Activated naive CD8-positive, alpha-beta T cell treated with anti-CD3 and anti-CD28 coated beads, Interleukin-2, amount 50 U/mL, for 24 hours (primary cell): ENCODE results near the gene PHLPP2.

ENCODE experiments used
- ATAC-seq: fragments of 150-1000 bp; cut with Tn5 transposase; one replicate; pipeline ENCODE4 v1.10.0; 2021
- DNase-seq: peaks from one replicate; pipeline ENCODE4 v3.0.0; 2021
- H3K27ac Mint-ChIP-seq: one replicate; pipeline ENCODE4 v1.8.0; 2021; ENCODE audit warnings: mild to moderate bottlenecking, mixed read lengths
- H3K27me3 Mint-ChIP-seq: one replicate; pipeline ENCODE4 v1.8.0; 2021; ENCODE audit warnings: mixed read lengths
- H3K36me3 Mint-ChIP-seq: one replicate; pipeline ENCODE4 v1.8.0; 2021; ENCODE audit warnings: low read depth, mixed read lengths
- H3K4me1 Mint-ChIP-seq: one replicate; pipeline ENCODE4 v1.8.0; 2021; ENCODE audit warnings: mixed read lengths
- H3K4me3 Mint-ChIP-seq: one replicate; pipeline ENCODE4 v1.8.0; 2021; ENCODE audit warnings: mild to moderate bottlenecking, moderate library complexity, mixed read lengths
- H3K9me3 Mint-ChIP-seq: one replicate; pipeline ENCODE4 v1.8.0; 2021; ENCODE audit warnings: mixed read lengths

Gene PHLPP2

DNA sequence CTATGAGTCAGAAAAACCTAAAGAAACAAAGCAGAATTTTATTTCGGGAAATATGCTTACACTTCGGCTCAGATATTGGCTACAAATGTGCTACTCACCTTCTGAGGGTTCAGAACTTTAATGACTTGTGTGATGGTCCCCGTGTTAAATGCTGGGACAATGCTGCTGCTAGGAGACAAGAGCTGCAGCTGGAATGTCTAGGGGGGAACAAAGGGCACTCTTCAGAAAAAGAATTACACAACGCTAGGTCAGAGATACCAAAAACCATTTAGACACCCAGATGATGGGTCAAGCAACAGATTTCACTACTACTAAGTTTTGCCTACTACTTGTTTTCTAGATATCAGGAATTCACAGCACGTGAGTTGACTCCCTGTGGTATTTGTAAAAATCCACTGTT is 10.0 kb upstream of the PHLPP2 start:
- H3K27me3 Mint-ChIP-seq, result no peaks in the 10 kb centered on the region
- H3K27ac Mint-ChIP-seq, result no peak overlapping the region
- no peaks in the 10 kb centered on the region for H3K9me3 Mint-ChIP-seq
- H3K36me3 Mint-ChIP-seq, result peaks cover 45% of the 10 kb centered on the region
- DNase-seq (no peak), ATAC-seq (no peak)
- no peak overlapping the region for H3K4me3 Mint-ChIP-seq
- H3K4me1 Mint-ChIP-seq, result peaks cover 4% of the 10 kb centered on the region

GRCh38 chr16:71732587-71732986 is 8.1 kb upstream of the PHLPP2 start:
- Mint-ChIP-seq H3K4me1 (peaks cover 5% of the 10 kb centered on the region), H3K27ac (peak overlapping the region; percentile 5), H3K9me3 (no peaks in the 10 kb centered on the region), H3K4me3 (no peak overlapping the region), H3K27me3 (no peaks in the 10 kb centered on the region), H3K36me3 (peaks cover 36% of the 10 kb centered on the region)
- no peak for DNase-seq
- no peak for ATAC-seq

- Mint-ChIP-seq H3K9me3 (no peaks in the 10 kb centered on the region), H3K27me3 (peaks cover 6% of the 10 kb centered on the region), H3K4me3 (no peak overlapping the region), H3K27ac (no peak overlapping the region), H3K36me3 (peaks cover 21% of the 10 kb centered on the region), H3K4me1 (peaks cover 16% of the 10 kb centered on the region)
- DNase-seq (no peak), ATAC-seq (no peak)
These were observed 3.2 kb upstream of the PHLPP2 start for GRCh38 chr16:71727551-71728324.

GRCh38 chr16:71726476-71727315 is 2.2 kb upstream of the PHLPP2 start:
- peaks cover 6% of the 10 kb centered on the region for H3K27me3 Mint-ChIP-seq
- H3K4me3 Mint-ChIP-seq, result no peak overlapping the region
- H3K36me3 Mint-ChIP-seq, result peaks cover 10% of the 10 kb centered on the region
- no peaks in the 10 kb centered on the region for H3K9me3 Mint-ChIP-seq
- H3K4me1 Mint-ChIP-seq, result peaks cover 25% of the 10 kb centered on the region
- ATAC-seq (no peak), DNase-seq (no peak)
- no peak overlapping the region for H3K27ac Mint-ChIP-seq

GRCh38 chr16:71723537-71724319 is 773 bp downstream of the PHLPP2 start:
- Mint-ChIP-seq H3K27ac (no peak overlapping the region), H3K9me3 (no peaks in the 10 kb centered on the region), H3K36me3 (no peaks in the 10 kb centered on the region), H3K27me3 (peaks cover 6% of the 10 kb centered on the region), H3K4me3 (peak overlapping the region; percentile 82), H3K4me1 (peaks cover 20% of the 10 kb centered on the region)
- DNase-seq (peak; percentile 84), ATAC-seq (peak; percentile 80)

- Mint-ChIP-seq H3K27me3 (peaks cover 6% of the 10 kb centered on the region), H3K27ac (peak overlapping the region; percentile 76), H3K36me3 (no peaks in the 10 kb centered on the region), H3K4me3 (peak overlapping the region; percentile 91), H3K4me1 (peaks cover 20% of the 10 kb centered on the region), H3K9me3 (no peaks in the 10 kb centered on the region)
- DNase-seq (peak; percentile 66), ATAC-seq (peak; percentile 60)
These were observed 1.5 kb downstream of the PHLPP2 start for GRCh38 chr16:71722801-71723536.

- Mint-ChIP-seq H3K36me3 (no peaks in the 10 kb centered on the region), H3K27me3 (peaks cover 6% of the 10 kb centered on the region), H3K9me3 (no peaks in the 10 kb centered on the region), H3K4me1 (peaks cover 18% of the 10 kb centered on the region), H3K4me3 (no peak overlapping the region), H3K27ac (no peak overlapping the region)
- ATAC-seq (no peak), DNase-seq (no peak)
These were observed 3.3 kb downstream of the PHLPP2 start for GRCh38 chr16:71721066-71721740.

GRCh38 chr16:71712501-71712900 is 12.0 kb downstream of the PHLPP2 start:
- Mint-ChIP-seq H3K27ac (no peak overlapping the region), H3K9me3 (no peaks in the 10 kb centered on the region), H3K4me1 (peaks cover 9% of the 10 kb centered on the region), H3K27me3 (no peaks in the 10 kb centered on the region), H3K4me3 (no peak overlapping the region), H3K36me3 (no peaks in the 10 kb centered on the region)
- DNase-seq (no peak), ATAC-seq (no peak)

DNA sequence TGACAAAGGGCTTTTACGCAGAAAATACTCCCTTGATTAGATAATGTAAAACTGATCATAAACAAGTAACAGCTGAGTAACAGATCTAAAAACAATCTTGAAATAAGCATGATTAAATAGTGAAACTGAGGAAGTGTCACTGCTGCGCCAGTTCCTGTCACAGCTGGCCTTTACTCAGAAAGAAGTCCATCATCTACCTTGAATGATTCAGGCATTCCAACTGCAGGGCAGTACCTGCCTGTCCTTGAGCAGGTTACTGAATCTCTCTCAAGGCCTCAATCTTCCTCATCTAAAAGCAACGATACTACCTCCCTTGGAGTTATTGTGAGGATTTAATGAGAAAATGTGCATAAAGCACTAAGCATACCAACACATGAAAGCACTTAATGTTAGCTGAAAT is 12.7 kb downstream of the PHLPP2 start:
- Mint-ChIP-seq H3K4me3 (no peak overlapping the region), H3K36me3 (no peaks in the 10 kb centered on the region), H3K9me3 (no peaks in the 10 kb centered on the region), H3K27me3 (no peaks in the 10 kb centered on the region), H3K27ac (no peak overlapping the region), H3K4me1 (peaks cover 9% of the 10 kb centered on the region)
- no peak for DNase-seq
- peak; percentile 33 for ATAC-seq

- Mint-ChIP-seq H3K27me3 (no peaks in the 10 kb centered on the region), H3K4me1 (peaks cover 9% of the 10 kb centered on the region), H3K27ac (no peak overlapping the region), H3K36me3 (no peaks in the 10 kb centered on the region), H3K9me3 (no peaks in the 10 kb centered on the region), H3K4me3 (no peak overlapping the region)
- DNase-seq, result no peak
- ATAC-seq, result no peak
These were observed 15.2 kb downstream of the PHLPP2 start for GRCh38 chr16:71709229-71709781.

- no peaks in the 10 kb centered on the region for H3K27me3 Mint-ChIP-seq
- no peak for ATAC-seq
- DNase-seq, result no peak
- no peaks in the 10 kb centered on the region for H3K9me3 Mint-ChIP-seq
- H3K27ac Mint-ChIP-seq, result no peak overlapping the region
- H3K4me1 Mint-ChIP-seq, result peaks cover 9% of the 10 kb centered on the region
- H3K36me3 Mint-ChIP-seq, result no peaks in the 10 kb centered on the region
- H3K4me3 Mint-ChIP-seq, result no peak overlapping the region
These were observed 15.8 kb downstream of the PHLPP2 start for GRCh38 chr16:71708696-71709095.

DNA sequence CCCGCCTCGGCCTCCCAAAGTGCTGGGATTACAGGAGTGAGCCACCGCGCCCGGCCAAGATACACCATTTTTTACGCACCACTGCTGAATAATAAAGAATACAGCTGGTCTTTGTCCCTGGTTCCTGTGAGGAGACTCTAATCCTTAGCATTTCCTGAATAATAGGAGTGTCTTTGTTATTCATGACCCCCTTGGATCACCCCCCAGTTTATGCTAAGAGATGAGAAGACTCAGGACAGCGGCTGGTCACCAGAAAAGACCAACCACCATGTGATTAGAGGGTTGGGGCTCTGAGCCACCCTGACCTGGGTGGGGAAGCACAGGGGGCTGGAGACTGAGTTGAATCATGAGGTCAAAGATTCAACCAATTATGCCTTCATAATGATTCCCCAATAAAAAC is 17.3 kb downstream of the PHLPP2 start:
- no peak for ATAC-seq
- no peak overlapping the region for H3K27ac Mint-ChIP-seq
- no peak overlapping the region for H3K4me3 Mint-ChIP-seq
- no peaks in the 10 kb centered on the region for H3K9me3 Mint-ChIP-seq
- H3K4me1 Mint-ChIP-seq, result peaks cover 9% of the 10 kb centered on the region
- no peaks in the 10 kb centered on the region for H3K27me3 Mint-ChIP-seq
- H3K36me3 Mint-ChIP-seq, result no peaks in the 10 kb centered on the region
- DNase-seq, result no peak

DNA sequence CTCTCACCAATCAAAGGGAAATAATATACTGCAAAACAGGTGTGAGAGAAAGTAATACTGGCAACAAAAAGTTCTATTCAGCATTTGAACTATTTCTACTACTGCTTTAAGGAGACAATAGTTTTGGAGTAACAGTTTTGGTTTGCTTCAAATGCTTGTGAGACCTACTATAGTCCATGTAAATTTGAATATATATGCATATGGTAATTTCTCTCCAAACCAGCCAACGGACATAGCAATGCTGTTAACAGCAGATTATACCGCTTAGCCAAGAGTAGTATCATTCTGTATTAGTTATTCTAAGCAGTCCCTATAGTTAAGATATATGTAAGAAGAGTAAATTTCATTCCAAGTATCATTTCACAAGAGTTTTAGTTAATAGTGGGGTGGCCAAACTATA is 18.5 kb downstream of the PHLPP2 start:
- Mint-ChIP-seq H3K36me3 (peaks cover 8% of the 10 kb centered on the region), H3K27ac (no peak overlapping the region), H3K4me1 (peaks cover 4% of the 10 kb centered on the region), H3K4me3 (no peak overlapping the region), H3K9me3 (no peaks in the 10 kb centered on the region), H3K27me3 (no peaks in the 10 kb centered on the region)
- DNase-seq (no peak), ATAC-seq (no peak)
